ENCODE data around the gene LHX8. TPM values are rescaled to one million over a fixed set of nuclear protein-coding genes. Genes with fewer than 3 reads are reported as not detected.

The LHX8 gene
- total RNA-seq, 2 donors from 2014 or later = not detected

DNA sequence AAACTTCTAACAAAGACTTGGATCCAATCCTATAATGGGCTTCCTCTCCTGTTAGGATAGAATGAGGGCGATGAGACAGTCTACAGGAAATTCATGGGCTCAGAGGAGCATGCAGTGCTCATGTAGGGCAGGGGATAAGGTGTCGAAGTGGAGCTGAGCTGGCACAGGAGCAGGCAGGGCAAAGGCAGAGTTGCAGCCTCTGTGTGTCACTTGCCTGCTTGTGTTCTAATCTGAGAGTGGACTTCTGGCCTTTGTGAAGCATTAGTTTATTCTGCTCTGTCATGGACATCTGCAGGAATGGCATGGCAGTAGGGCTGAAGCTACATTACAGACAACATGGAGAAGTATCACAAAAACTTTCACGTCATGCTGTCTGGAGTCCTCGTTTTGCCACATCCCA lies 32.6 kb downstream of the LHX8 start:
- H3K36me3 ChIP-seq (ENCODE audit: control insufficient read depth, insufficient read depth, low read length) = no peaks in the 10 kb centered on the region
- Mint-ChIP-seq H3K27me3 (ENCODE audit: insufficient read depth) (peaks cover 17% of the 10 kb centered on the region), H3K36me3 (ENCODE audit: low read depth) (no peaks in the 10 kb centered on the region), H3K9me3 (no peaks in the 10 kb centered on the region), H3K4me1 (peaks cover 22% of the 10 kb centered on the region), H3K27ac (no peak overlapping the region), H3K4me3 (no peak overlapping the region)
- TF ChIP-seq, protein P1, sequence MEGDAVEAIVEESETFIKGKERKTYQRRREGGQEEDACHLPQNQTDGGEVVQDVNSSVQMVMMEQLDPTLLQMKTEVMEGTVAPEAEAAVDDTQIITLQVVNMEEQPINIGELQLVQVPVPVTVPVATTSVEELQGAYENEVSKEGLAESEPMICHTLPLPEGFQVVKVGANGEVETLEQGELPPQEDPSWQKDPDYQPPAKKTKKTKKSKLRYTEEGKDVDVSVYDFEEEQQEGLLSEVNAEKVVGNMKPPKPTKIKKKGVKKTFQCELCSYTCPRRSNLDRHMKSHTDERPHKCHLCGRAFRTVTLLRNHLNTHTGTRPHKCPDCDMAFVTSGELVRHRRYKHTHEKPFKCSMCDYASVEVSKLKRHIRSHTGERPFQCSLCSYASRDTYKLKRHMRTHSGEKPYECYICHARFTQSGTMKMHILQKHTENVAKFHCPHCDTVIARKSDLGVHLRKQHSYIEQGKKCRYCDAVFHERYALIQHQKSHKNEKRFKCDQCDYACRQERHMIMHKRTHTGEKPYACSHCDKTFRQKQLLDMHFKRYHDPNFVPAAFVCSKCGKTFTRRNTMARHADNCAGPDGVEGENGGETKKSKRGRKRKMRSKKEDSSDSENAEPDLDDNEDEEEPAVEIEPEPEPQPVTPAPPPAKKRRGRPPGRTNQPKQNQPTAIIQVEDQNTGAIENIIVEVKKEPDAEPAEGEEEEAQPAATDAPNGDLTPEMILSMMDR (conservative IDR thresholded peaks at IDR 0.05) = no peak
- no peak overlapping the region for H3K4me3 ChIP-seq (ENCODE audit: low read length)
- peaks cover 24% of the 10 kb centered on the region for H3K27me3 ChIP-seq (ENCODE audit: control insufficient read depth, insufficient read depth, low read length, poor library complexity, severe bottlenecking)
- H3K9ac ChIP-seq (ENCODE audit: extremely low read depth, low read length, poor library complexity, severe bottlenecking) = no peak overlapping the region
- WGBS, 2 experiments (ENCODE audit: insufficient coverage in 1 of 2, insufficient read length in 1 of 2) = 85 to 95% methylated on average over 3 to 4 of the region's 4 CpGs
- H3K4me1 ChIP-seq (ENCODE audit: control insufficient read depth, insufficient read depth, low read length) = peaks cover 4% of the 10 kb centered on the region
- H3K9me3 ChIP-seq (ENCODE audit: control insufficient read depth, low read length) = no peaks in the 10 kb centered on the region
- H3K27ac ChIP-seq (ENCODE audit: low read depth, low read length) = no peak overlapping the region
- DNase-seq = no peak

DNA sequence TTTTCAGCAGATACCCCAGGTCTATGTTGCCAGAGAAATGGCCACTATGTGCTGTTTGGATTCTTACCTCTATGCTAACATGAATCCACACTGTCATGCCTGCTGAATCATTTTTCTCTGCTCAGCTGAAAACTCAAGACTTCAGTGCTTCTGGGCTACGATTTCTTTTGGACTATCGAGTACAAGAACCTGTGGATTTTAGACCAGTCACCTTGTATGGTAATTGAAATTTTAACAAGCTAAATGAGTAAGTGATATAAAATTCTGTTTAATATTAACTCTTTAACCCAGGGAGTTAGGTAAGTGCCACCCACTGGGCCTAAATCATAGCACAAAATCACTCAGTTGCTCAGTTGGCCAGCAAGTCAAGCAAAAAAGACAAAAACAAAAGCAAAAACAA lies 35.8 kb downstream of the LHX8 start:
- no peak overlapping the region for H3K9ac ChIP-seq (ENCODE audit: extremely low read depth, low read length, poor library complexity, severe bottlenecking)
- peaks cover 3% of the 10 kb centered on the region for H3K9me3 ChIP-seq (ENCODE audit: control insufficient read depth, low read length)
- Mint-ChIP-seq H3K4me3 (no peak overlapping the region), H3K36me3 (ENCODE audit: low read depth) (no peaks in the 10 kb centered on the region), H3K4me1 (peaks cover 11% of the 10 kb centered on the region), H3K9me3 (peaks cover 3% of the 10 kb centered on the region), H3K27me3 (ENCODE audit: insufficient read depth) (peaks cover 17% of the 10 kb centered on the region), H3K27ac (no peak overlapping the region)
- DNase-seq = no peak
- 90% methylated on average over 2 of the region's 2 CpGs; no CpG with 5 or more reads in 1 of the 2 experiments for WGBS, 2 experiments (ENCODE audit: insufficient coverage in 1 of 2, insufficient read length in 1 of 2)
- no peak overlapping the region for H3K27ac ChIP-seq (ENCODE audit: low read depth, low read length)
- H3K36me3 ChIP-seq (ENCODE audit: control insufficient read depth, insufficient read depth, low read length) = no peaks in the 10 kb centered on the region
- TF ChIP-seq, protein P1 (conservative IDR thresholded peaks at IDR 0.05) = no peak
- H3K4me3 ChIP-seq (ENCODE audit: low read length) = no peak overlapping the region
- no peaks in the 10 kb centered on the region for H3K4me1 ChIP-seq (ENCODE audit: control insufficient read depth, insufficient read depth, low read length)
- peaks cover 24% of the 10 kb centered on the region for H3K27me3 ChIP-seq (ENCODE audit: control insufficient read depth, insufficient read depth, low read length, poor library complexity, severe bottlenecking)

DNA sequence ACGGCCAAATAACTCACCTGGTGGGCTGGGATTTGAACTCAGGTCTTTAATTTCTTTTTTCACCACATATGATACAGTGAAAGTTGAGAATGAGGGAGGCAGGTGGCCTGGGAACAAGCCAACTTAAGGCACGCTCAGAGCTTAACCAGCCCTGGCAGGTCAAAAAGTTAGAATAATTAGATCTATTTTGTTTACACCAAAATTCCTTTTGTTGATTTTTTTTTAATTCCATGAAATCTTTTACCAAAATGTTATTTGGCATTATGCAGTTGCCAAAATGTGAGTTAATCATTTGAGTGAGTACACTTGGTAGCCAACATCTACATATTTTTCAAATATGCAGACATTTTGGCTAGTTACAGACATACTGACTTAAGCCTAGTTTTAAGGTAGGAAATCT lies 36.8 kb downstream of the LHX8 start:
- Histone ChIP-seq H3K9ac (ENCODE audit: extremely low read depth, low read length, poor library complexity, severe bottlenecking) (no peak overlapping the region), H3K27ac (ENCODE audit: low read depth, low read length) (no peak overlapping the region), H3K27me3 (ENCODE audit: control insufficient read depth, insufficient read depth, low read length, poor library complexity, severe bottlenecking) (peaks cover 17% of the 10 kb centered on the region), H3K4me1 (ENCODE audit: control insufficient read depth, insufficient read depth, low read length) (no peaks in the 10 kb centered on the region), H3K36me3 (ENCODE audit: control insufficient read depth, insufficient read depth, low read length) (no peaks in the 10 kb centered on the region), H3K9me3 (ENCODE audit: control insufficient read depth, low read length) (peaks cover 11% of the 10 kb centered on the region), H3K4me3 (ENCODE audit: low read length) (no peak overlapping the region)
- TF ChIP-seq, protein P1 (conservative IDR thresholded peaks at IDR 0.05) = no peak
- Mint-ChIP-seq H3K27ac (no peak overlapping the region), H3K9me3 (peaks cover 8% of the 10 kb centered on the region), H3K4me1 (peaks cover 4% of the 10 kb centered on the region), H3K36me3 (ENCODE audit: low read depth) (no peaks in the 10 kb centered on the region), H3K27me3 (ENCODE audit: insufficient read depth) (peaks cover 12% of the 10 kb centered on the region), H3K4me3 (no peak overlapping the region)
- no peak for DNase-seq
- 100% methylated on average over 1 to 2 of the region's 2 CpGs for WGBS, 2 experiments (ENCODE audit: insufficient coverage in 1 of 2, insufficient read length in 1 of 2)

All from endodermal cell (in vitro differentiated cells).